Activated T-helper 1 cell treated with anti-CD3 and anti-CD28 coated beads, Interleukin-12 subunit alpha, Interleukin-12 subunit beta, Interleukin-2, Interleukin-4 antibody, amounts not matched to agents 30 ng/mL and 10 ng/mL and 1 ng/mL, durations not matched to agents 14 hours and 24 hours and 36 hours (primary cell): ENCODE data around the gene IGSF3. TPM values are rescaled to one million over a fixed set of nuclear protein-coding genes. Genes with fewer than 3 reads are reported as not detected.

Experiments used
- DNase-seq: peaks from one replicate; pipeline ENCODE4 v3.0.0; 2021; ENCODE audit warnings: low spot score
- H3K27ac Mint-ChIP-seq: one replicate; pipeline ENCODE4 v1.8.0; 2021; ENCODE audit warnings: mild to moderate bottlenecking, mixed read lengths
- H3K27me3 Mint-ChIP-seq: one replicate; pipeline ENCODE4 v1.8.0; 2022; ENCODE audit warnings: mild to moderate bottlenecking, moderate library complexity, mixed read lengths; ENCODE audit not compliant: insufficient read depth
- H3K36me3 Mint-ChIP-seq: one replicate; pipeline ENCODE4 v1.8.0; 2021; ENCODE audit warnings: low read depth, mixed read lengths
- H3K4me1 Mint-ChIP-seq: one replicate; pipeline ENCODE4 v1.8.0; 2021; ENCODE audit warnings: low read depth, mixed read lengths
- H3K4me3 Mint-ChIP-seq: one replicate; pipeline ENCODE4 v1.8.0; 2021; ENCODE audit warnings: mild to moderate bottlenecking, moderate library complexity, mixed read lengths
- H3K9me3 Mint-ChIP-seq: one replicate; pipeline ENCODE4 v1.8.0; 2021; ENCODE audit warnings: mixed read lengths
- intact Hi-C: fragments of 100-400 bp; cut with micrococcal nuclease; formaldehyde crosslinking; loops from one replicate; pipeline ENCODE4 v1.15.1; 2024
- total RNA-seq: library from RNA; stranded (reverse); gene quantifications from 2 replicates; pipeline ENCODE4 v1.2.3, GENCODE V29; 2022

The IGSF3 gene
- total RNA-seq, 1 donor from 2014 or later = 1.7 TPM

DNA sequence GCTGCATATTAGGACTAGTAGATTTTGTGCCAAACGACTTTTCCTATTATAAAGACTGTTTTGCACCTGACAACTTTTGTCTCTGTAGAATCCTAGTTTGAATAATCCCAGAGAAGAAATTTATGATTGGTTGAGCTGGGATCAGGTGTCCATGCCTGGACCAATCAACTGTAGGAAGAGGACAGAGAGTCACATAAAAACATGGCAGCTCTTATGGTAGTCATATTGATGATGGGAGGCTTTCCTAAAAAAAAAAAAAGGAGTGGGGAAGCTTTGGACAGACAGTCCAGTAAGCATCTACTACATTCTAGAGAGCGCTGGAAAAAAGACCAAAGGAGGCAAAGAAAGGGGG, 30.7 kb upstream of the IGSF3 start:
- H3K27ac Mint-ChIP-seq = no peak overlapping the region
- DNase-seq = no peak
- H3K4me3 Mint-ChIP-seq = no peak overlapping the region
- H3K27me3 Mint-ChIP-seq = no peaks in the 10 kb centered on the region
- no peaks in the 10 kb centered on the region for H3K9me3 Mint-ChIP-seq
- H3K36me3 Mint-ChIP-seq = no peaks in the 10 kb centered on the region
- no peaks in the 10 kb centered on the region for H3K4me1 Mint-ChIP-seq
- intact Hi-C loops = no loop called here

DNA sequence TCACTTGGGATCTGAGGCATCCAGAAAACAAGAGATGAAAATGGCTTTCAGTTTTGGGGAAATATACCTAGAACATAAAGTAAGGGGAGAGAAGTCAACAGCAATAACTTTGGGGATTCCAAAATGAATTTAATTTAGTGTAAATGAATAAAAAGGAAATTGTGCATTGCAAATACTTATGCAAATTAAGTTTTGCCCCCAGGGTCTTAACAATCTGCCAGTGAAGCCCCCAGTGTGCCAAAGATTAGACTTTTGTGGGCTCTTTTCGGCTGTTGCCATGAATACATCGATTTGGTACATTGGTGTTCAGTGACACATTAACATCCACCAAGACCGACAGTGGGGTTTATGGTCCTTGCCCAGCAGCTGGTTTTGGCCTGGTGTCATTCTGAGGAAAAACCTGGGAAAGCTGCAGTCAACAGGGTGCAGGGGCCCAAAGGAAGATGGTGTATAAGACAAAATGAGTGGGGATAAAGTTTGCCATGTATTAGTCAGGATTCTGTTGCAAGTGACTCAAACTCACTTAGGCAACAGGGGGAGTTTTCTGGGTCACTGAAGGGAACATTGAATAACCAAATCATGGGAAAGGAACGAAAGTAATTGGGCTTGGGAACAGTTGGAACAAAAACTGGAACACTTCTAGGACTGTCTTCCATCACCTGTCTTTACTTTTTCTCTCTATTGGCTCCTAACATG, 30.2 kb upstream of the IGSF3 start:
- intact Hi-C loops = no loop called here
- Mint-ChIP-seq H3K4me3 (no peak overlapping the region), H3K27me3 (no peaks in the 10 kb centered on the region), H3K27ac (no peak overlapping the region), H3K4me1 (no peaks in the 10 kb centered on the region), H3K36me3 (no peaks in the 10 kb centered on the region), H3K9me3 (no peaks in the 10 kb centered on the region)
- no peak for DNase-seq

DNA sequence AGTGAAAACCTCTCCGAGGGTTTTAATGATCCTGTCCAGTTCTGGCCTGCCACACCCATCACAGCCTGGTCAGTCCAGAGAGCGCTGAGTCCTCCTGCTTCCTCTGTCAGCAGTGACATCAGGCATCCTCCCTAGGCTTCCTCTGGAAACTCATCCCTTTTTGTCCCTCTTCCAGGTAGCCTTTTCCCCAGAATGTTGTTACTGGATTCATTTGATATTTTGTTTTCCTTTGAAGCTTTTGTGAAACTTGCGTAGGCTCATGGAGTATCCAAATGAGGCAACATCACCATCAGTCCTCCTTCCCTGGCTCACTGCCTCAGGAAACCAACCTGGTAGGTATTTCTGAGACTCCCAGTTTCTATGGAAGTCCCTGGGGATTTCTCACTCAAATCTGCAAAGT, 27.0 kb upstream of the IGSF3 start:
- intact Hi-C loops = no loop called here
- DNase-seq = no peak
- no peak overlapping the region for H3K27ac Mint-ChIP-seq
- no peaks in the 10 kb centered on the region for H3K9me3 Mint-ChIP-seq
- no peak overlapping the region for H3K4me3 Mint-ChIP-seq
- no peaks in the 10 kb centered on the region for H3K4me1 Mint-ChIP-seq
- H3K36me3 Mint-ChIP-seq = no peaks in the 10 kb centered on the region
- H3K27me3 Mint-ChIP-seq = peaks cover 3% of the 10 kb centered on the region

DNA sequence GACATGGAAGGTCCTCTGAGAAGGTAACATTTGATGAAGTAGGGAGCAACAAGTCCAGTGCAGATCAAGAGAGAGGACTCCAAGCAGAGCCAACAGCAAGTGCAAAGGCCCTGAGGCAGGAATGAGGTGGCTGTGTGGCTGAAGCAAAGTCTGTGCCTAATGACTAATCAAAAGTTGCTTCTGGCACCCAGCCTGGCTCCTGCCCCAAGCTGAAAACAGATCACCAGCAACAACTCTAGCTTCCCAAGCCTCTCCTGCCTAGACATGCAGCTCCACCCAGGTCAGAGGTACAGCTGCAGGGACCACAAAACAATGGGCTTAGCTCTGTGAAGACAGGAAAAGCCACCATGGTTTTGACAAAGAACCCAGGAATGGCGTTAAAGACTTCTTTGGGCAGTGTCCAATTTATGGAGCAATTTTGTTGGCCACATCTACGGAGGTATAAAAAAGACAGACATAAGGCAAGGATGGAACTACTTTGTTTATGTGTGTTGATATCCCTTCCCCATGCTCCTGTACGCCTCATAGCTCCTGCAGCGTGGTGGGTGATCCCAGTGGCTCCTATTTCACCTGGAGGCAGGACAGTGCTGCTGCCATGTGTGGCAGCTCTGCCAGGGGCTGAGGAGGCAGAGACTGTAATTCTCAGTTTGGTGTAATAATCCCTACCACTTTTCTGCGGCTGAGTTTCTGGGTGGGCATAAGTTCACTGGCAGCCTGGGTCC, 26.4 kb upstream of the IGSF3 start:
- Mint-ChIP-seq H3K36me3 (no peaks in the 10 kb centered on the region), H3K27me3 (peaks cover 3% of the 10 kb centered on the region), H3K4me1 (no peaks in the 10 kb centered on the region), H3K9me3 (no peaks in the 10 kb centered on the region), H3K4me3 (no peak overlapping the region), H3K27ac (no peak overlapping the region)
- intact Hi-C loops = no loop called here
- no peak for DNase-seq

DNA sequence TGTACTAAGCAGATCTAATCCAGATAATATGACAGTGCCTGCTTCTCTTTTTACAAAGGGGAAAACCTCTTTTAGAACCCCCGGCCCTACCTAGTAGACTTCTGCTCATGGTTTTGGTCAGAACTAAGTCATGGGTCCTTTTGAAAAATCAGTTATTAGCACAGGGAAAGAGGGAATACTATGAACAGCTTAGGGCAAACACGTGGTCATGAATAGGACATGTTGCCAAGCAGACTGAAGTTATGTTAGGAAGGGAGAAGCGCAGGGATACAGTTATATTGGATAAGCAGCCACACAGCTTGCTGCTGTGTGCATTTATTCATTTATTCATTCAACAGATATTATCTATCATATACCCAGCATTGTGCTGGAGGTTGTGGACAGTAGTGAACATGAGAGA, 25.3 kb upstream of the IGSF3 start:
- Mint-ChIP-seq H3K36me3 (no peaks in the 10 kb centered on the region), H3K4me1 (no peaks in the 10 kb centered on the region), H3K27me3 (peaks cover 3% of the 10 kb centered on the region), H3K27ac (no peak overlapping the region), H3K4me3 (no peak overlapping the region), H3K9me3 (no peaks in the 10 kb centered on the region)
- intact Hi-C loops = no loop called here
- DNase-seq = no peak

DNA sequence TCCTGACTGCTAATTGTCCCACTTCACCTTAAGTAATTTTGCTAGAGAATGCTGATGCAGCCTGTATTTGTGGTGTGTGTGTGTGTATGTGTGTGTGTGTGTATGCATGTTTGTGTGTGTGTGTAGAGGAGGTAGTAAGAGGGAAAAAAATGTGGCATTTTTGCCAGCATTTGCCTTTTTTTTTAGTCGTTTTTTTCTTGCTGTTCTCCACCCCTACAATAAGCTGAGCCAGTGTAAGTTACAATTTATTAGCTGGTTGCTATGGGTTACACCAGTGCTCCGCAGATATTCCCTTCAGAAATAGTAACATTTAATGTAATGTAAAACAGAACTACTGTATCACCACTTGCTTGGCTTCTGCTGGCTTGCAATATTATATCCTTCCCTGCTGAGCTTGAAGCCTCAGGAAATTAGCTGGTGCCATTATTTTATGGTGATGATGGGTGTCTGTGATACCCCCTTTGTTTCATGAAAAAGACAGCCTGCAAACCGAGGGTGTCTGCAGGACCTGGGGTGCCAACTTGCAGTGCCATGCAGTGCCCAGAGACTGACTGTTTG, 23.4 kb upstream of the IGSF3 start:
- no peak overlapping the region for H3K27ac Mint-ChIP-seq
- no peaks in the 10 kb centered on the region for H3K36me3 Mint-ChIP-seq
- H3K4me3 Mint-ChIP-seq = no peak overlapping the region
- intact Hi-C loops = no loop called here
- H3K27me3 Mint-ChIP-seq = peaks cover 3% of the 10 kb centered on the region
- DNase-seq = no peak
- H3K9me3 Mint-ChIP-seq = no peaks in the 10 kb centered on the region
- H3K4me1 Mint-ChIP-seq = no peaks in the 10 kb centered on the region

DNA sequence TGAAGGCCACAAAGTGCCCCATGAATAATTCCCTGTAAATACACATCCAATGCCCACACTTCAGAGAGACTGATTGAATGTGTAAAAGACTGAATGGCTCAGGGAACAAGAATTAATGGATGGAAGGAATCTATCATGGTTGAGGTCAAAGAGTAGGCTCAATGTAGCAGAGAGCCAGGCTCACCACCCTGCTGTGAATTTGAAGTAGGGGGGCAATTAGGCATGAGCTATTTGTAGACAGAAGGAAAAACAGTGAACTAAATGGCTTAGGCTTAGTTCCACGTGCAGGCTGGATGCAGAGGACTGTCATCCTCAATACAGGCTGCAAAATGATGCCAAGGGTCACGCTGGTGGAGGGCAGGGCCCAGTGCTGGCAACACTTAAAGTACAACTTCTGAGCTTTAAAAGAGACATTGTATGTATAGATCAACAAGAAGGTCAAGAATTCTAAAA, 22.9 kb upstream of the IGSF3 start:
- Mint-ChIP-seq H3K4me1 (no peaks in the 10 kb centered on the region), H3K36me3 (no peaks in the 10 kb centered on the region), H3K27ac (no peak overlapping the region), H3K9me3 (no peaks in the 10 kb centered on the region), H3K4me3 (no peak overlapping the region), H3K27me3 (peaks cover 3% of the 10 kb centered on the region)
- no peak for DNase-seq
- intact Hi-C loops = no loop called here

DNA sequence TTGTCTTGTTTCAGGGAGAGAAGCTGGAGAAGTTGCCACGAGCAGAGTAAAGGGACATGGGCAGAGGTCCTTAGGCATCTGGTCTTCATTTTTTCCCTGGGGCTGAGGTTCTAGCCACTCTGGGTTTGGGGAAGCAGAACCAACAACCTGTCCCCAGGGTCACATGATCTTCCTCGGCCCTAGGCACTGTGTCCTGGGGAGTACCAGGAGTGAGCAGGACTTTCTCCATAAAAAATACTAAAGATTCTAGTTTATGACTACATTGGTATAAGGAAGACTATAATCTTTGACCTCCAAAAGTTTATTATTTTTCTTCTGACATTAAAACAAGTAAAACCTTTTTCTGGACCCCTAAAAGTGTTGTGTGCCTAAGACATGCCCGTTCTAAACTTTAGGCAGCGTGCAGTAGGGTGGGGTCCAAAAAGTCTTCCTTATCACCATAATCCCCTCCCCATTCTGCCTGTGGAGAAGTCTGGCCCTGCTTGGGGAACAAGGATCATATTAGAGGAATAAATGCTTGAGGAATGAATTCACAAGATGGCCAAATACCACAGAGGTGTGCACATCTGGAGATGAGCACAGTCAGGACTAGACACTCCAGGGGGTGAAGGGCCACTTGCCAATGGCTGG, 19.3 kb upstream of the IGSF3 start:
- H3K9me3 Mint-ChIP-seq = no peaks in the 10 kb centered on the region
- intact Hi-C loops = no loop called here
- no peak overlapping the region for H3K4me3 Mint-ChIP-seq
- no peak overlapping the region for H3K27ac Mint-ChIP-seq
- H3K4me1 Mint-ChIP-seq = no peaks in the 10 kb centered on the region
- H3K27me3 Mint-ChIP-seq = peaks cover 3% of the 10 kb centered on the region
- no peak for DNase-seq
- no peaks in the 10 kb centered on the region for H3K36me3 Mint-ChIP-seq

DNA sequence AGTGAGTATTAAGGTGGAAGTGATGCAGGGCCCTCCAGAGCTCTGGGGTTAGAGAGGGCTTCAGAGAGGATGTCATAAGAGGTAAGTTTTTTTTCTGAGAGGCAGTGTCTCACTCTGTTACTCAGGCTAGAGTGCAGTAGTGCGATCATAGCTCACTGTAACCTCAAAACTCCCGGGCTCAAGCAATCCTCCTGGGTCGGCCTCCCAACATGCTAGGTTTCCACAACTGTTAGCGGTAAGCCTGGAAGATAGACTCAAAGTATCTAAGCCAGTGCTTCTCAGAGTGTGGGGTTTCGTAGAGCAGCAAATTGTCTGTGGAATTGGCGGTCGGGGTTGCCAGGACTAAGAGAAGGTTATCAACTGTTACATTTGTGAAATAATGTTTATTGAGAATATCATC, 18.6 kb upstream of the IGSF3 start:
- no peaks in the 10 kb centered on the region for H3K36me3 Mint-ChIP-seq
- intact Hi-C loops = no loop called here
- no peaks in the 10 kb centered on the region for H3K9me3 Mint-ChIP-seq
- no peak overlapping the region for H3K27ac Mint-ChIP-seq
- no peak for DNase-seq
- H3K4me3 Mint-ChIP-seq = no peak overlapping the region
- no peaks in the 10 kb centered on the region for H3K4me1 Mint-ChIP-seq
- H3K27me3 Mint-ChIP-seq = peaks cover under 1% of the 10 kb centered on the region

DNA sequence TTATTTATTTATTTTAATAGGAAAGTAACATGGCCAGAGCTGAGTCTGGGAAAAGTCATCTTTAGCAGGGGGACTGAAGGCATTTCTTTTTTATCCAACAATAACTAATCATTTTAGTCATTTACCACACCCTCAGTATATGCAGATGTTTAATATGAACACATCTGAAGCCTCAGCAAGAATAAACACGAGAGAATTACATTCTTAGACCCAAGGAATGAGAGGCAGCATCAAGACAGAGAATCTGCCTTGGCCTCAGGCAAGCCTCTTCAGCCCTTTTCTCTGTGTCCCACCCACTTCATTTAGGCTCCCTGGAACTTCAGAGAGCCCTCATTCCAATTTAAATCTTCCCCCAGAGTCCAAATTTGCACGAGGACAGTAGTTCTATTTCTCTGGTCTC, 17.0 kb upstream of the IGSF3 start:
- intact Hi-C loops = no loop called here
- H3K9me3 Mint-ChIP-seq = no peaks in the 10 kb centered on the region
- H3K36me3 Mint-ChIP-seq = no peaks in the 10 kb centered on the region
- no peaks in the 10 kb centered on the region for H3K27me3 Mint-ChIP-seq
- H3K4me1 Mint-ChIP-seq = no peaks in the 10 kb centered on the region
- no peak overlapping the region for H3K27ac Mint-ChIP-seq
- H3K4me3 Mint-ChIP-seq = no peak overlapping the region
- DNase-seq = no peak

DNA sequence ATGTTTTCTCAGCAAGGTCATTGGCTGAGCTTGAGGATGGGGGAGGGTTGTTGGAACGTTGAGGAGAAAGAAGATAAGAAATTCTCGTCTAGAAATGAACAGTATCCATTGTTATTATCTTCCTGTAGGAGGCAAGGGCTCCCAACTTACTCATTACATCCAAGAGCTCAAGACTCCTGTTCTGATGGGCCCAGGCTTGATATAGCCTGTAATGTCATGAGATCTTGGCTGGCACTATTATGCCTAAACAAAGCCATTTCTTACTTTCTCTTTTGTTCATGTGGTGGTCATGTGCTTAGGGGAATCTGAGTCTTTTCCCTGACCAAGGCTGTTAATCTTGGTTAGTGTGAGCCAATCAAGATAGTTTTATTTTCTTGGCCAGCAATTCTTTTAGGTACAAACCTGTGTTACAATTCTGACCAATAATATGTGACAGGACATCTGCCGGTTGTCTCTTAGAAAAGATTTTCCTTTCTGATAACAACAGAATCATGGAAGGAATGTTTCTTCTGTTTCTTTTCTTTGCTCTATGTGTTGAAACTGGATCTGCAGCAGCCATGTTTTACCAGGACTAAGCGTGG, 15.2 kb upstream of the IGSF3 start:
- H3K4me3 Mint-ChIP-seq = no peak overlapping the region
- intact Hi-C loops = no loop called here
- no peak overlapping the region for H3K27ac Mint-ChIP-seq

DNA sequence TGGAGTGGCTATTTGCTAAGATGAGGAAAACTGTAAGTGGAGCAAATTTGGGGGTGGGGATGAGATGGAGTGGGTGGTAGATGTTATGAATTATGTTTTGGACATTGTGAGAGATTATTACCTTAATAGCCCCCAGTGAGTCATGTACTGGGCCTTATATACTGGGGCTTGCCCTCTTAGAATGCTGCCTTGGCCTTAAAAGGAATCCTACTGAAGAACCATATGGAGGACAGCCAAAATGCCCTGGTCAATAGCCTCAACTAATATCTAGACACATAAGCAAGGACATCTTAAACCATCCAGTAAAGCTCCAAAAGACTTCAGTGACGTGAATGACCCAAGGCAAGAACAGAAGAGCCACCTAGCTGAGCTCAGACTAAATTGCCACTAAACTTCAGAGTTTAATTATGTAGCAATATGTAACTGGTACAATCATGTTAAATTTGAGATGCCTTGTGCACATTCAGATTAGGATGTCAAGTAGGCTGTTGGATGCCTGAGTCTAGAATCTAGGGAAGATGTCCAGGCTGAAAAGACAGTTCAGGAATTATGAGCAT, 13.9 kb upstream of the IGSF3 start:
- Mint-ChIP-seq H3K4me1 (no peaks in the 10 kb centered on the region), H3K27me3 (peaks cover 17% of the 10 kb centered on the region), H3K36me3 (no peaks in the 10 kb centered on the region), H3K27ac (no peak overlapping the region), H3K9me3 (no peaks in the 10 kb centered on the region), H3K4me3 (no peak overlapping the region)
- DNase-seq = no peak
- intact Hi-C loops = no loop called here

More for the DNA sequence above, 15.2 kb upstream of the IGSF3 start:
- Mint-ChIP-seq H3K36me3 (no peaks in the 10 kb centered on the region), H3K4me1 (no peaks in the 10 kb centered on the region), H3K9me3 (no peaks in the 10 kb centered on the region), H3K27me3 (peaks cover 9% of the 10 kb centered on the region)
- DNase-seq = no peak

DNA sequence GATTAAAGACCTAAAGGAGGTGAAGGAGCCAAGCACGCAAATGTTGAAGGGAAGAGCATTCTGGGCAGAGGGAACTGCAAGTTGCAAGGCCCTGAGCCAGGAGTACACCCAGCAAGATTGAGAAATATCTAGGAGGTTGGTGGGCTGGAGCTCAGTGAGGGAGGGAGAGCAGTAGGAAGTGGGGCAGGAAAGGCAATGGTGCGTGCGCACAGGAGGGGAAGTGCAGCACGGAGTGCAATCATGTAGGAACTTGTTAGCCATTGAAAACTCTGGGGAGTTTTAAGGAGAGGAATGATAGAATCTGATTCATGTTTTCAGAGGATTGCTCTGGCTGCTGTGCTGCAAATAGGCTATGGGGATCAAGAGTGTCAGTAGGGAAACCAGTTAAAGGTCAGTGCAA, 13.2 kb upstream of the IGSF3 start:
- no peaks in the 10 kb centered on the region for H3K36me3 Mint-ChIP-seq
- H3K27ac Mint-ChIP-seq = no peak overlapping the region
- no peak overlapping the region for H3K4me3 Mint-ChIP-seq
- DNase-seq = no peak
- intact Hi-C loops = no loop called here
- H3K9me3 Mint-ChIP-seq = no peaks in the 10 kb centered on the region
- H3K4me1 Mint-ChIP-seq = no peaks in the 10 kb centered on the region
- H3K27me3 Mint-ChIP-seq = peaks cover 17% of the 10 kb centered on the region
